GM23338 (cell line): ENCODE data around the gene PDE4B.

Source experiments
- CREB1 ChIP-seq: fragments of 250-450 bp; sonication (Bioruptor Pico); IDR thresholded peaks from 2 replicates; pipeline ENCODE4 v1.5.0; 2020; ENCODE audit warnings: low read depth, mild to moderate bottlenecking, moderate library complexity
- CTCF ChIP-seq, 2 experiments: fragments of 200-600 bp in 1 of 2; sonication (generic) in 1 of 2; conservative IDR thresholded peaks; 2 replicates each; pipeline versions ENCODE4 v1.5.1 to v1.6.1; 2016 to 2017; ENCODE audit warnings: antibody characterized with exemption in 2 of 2, low read depth in 2 of 2, mild to moderate bottlenecking in 2 of 2, moderate library complexity in 1 of 2
- EZH2 ChIP-seq: fragments of 200-600 bp; sonication (generic); IDR thresholded peaks from one replicate; pipeline ENCODE4 v1.8.0; 2017; ENCODE audit warnings: antibody characterized with exemption, mild to moderate bottlenecking, low read depth; ENCODE audit not compliant: unreplicated experiment
- EZH2phosphoT487 ChIP-seq: fragments of 200-600 bp; sonication (generic); IDR thresholded peaks from one replicate; pipeline ENCODE4 v1.8.1; 2018; ENCODE audit warnings: antibody characterized with exemption; ENCODE audit not compliant: unreplicated experiment
- POLR2AphosphoS5 ChIP-seq: IDR thresholded peaks from 2 replicates; pipeline ENCODE4 v1.6.1; 2016; ENCODE audit warnings: antibody characterized with exemption, low read depth
- REST ChIP-seq: IDR thresholded peaks from one replicate; pipeline ENCODE4 v1.6.1; 2018; ENCODE audit warnings: antibody characterized with exemption; ENCODE audit not compliant: unreplicated experiment
- ZNF114 ChIP-seq: fragments of 250-450 bp; sonication (Bioruptor Pico); IDR thresholded peaks from 2 replicates; pipeline ENCODE4 v1.5.0; 2020; ENCODE audit warnings: mild to moderate bottlenecking, moderate library complexity
- ZNF331 ChIP-seq: fragments of 250-450 bp; sonication (Bioruptor Pico); IDR thresholded peaks from 2 replicates; pipeline ENCODE4 v1.5.0; 2020; ENCODE audit warnings: low read depth, mild to moderate bottlenecking, moderate library complexity
- ZNF462 ChIP-seq: fragments of 250-450 bp; sonication (Bioruptor Pico); IDR thresholded peaks from 2 replicates; pipeline ENCODE4 v1.5.0; 2020; ENCODE audit warnings: mild to moderate bottlenecking, moderate library complexity

- TF ChIP-seq CTCF (conservative IDR thresholded peaks at IDR 0.05; ENCODE audit: low read depth in 2 of 2) (no peak), ZNF114 (CRISPR knock-in tag) (no peak), REST (no peak), EZH2 (no peak), CREB1 (CRISPR knock-in tag) (no peak), POLR2AphosphoS5 (no peak), EZH2phosphoT487 (no peak), ZNF331 (no peak), ZNF462 (CRISPR knock-in tag) (no peak)
Observed at GRCh38 chr1:65824103-65824502, 31.4 kb downstream of the PDE4B start.
